Measurements from ENCODE around the gene RAB1B.
A peak's percentile ranks its signal among the peaks of the same experiment; 100 is the strongest.
"Not testable (repeated sequence)": the region's sequence is repeated elsewhere in the genome, so short reads cannot be mapped to it uniquely, and the experiment has no call there.

Gene RAB1B

DNA sequence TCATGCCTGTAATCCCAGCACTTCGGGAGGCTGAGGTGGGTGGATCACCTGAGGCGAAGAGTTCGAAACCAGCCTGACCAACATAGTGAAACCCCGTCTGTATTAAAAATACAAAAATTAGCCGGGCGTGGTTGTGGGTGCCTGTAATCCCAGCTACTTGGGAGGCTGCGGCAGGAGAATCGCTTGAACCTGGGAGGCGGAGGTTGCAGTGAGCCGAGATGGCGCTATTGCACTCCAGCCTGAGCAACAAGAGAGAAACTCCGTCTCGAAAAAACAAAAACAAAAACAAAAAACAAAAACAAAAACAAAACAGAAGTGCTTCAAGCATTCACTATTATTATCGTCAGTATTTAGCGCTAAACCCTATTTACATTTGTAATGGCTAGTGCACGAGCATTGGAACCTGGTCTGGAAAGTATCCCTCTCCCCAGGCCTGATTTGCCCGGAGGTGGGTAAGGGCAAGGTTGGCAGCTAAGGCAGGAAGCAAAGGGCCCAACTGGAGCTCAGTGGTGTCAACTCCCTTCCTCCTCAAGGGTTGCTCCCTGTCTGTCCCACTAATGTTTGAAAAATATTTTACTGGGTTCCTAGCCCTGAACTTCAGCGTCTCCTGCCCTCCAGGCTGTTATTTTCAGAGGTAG, 42.5 kb downstream of the RAB1B start:
- not testable (repeated sequence) for DNase-seq

DNA sequence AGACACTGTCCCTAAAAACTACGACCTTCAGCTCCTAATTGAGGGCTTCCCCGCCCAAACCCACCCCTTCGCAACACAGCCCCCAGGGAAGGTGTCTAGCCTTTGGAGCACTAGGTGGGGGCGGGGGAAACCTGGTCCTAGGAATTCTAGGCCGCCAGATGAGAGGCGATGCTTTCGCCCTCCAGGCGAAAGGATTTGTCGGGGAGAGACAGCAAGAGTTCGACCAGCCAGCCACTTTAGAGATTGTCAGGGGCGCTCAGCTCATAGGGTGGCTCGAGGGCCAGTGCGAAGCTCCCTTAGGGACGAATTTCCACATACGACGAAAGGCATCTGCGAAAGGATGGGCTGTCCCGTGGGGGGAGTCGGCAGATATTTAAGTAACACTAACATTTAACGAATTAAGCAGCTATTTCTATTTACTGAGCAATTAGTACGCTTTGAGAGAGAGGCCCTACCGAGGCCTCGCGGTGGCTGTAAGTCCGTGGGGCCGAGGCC, 43.1 kb downstream of the RAB1B start:
- DNase-seq, result no peak

DNA sequence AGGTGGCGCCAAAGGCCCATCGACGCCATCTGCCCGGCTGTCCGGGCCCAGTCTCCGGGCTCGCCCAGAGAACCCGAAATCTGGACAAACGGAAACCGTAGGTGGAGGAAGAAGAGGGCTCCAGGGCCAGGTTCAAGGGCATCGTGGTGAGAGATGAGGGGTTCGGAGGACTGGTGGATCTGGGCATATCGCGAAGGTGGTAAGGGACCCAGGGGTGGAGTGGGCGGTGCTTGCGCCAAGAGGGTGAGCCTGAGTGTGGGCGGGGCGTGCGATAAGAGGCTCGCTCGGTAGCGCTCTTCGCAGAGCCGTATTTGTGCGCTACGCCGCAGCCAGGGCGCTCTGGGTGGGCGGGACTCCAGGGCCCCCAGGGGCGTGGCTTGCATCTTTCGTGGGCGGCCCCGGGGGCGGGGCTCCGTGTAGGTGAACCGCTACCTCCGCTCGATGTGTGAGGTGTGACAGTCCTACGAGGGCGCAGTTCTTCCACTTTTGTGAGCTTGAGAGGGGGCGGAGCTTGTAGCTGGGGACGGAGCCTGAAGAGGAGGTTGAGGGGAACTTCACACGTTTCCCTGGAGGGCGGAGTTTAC, 43.6 kb downstream of the RAB1B start:
- DNase-seq, result peak; percentile 98

DNA sequence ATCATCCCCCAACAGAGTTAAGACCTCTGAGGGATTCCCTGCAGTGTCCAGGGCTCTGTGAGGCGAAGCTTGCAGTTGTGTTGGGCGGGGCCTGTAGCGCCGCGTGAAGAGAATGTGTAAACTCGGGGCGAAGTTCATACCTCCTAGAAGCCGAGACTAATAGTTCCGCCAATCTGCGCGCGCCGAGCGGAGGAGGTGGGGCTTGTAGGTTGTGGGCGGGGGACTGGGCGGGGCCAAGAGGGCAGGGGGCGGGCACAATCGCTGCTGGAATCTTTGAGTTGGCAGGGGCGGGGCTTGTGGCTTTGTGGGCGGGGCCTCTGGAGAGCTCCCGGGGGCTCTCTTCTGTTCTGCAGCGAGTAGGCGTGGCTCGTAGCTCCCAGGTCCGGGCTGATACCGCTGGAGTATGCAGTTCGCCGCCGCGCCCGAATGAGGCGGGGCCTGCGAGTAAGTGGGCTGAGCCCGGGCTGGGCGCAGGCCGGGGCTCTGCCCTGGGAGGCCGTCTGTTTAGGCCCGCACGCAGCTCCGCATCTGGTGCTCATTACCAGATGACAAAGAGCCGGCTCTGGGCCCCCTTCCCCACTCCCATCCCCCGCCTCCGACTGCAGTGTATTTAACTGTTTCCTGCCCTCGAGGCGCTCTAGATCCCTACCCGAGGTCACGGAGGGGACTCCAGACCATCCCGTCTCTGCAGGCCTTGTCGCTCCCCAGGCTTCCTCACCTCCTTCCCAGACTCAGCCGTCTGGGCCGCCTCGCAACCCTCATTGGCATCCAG, 44.3 kb downstream of the RAB1B start:
- DNase-seq, result peak; percentile 96

DNA sequence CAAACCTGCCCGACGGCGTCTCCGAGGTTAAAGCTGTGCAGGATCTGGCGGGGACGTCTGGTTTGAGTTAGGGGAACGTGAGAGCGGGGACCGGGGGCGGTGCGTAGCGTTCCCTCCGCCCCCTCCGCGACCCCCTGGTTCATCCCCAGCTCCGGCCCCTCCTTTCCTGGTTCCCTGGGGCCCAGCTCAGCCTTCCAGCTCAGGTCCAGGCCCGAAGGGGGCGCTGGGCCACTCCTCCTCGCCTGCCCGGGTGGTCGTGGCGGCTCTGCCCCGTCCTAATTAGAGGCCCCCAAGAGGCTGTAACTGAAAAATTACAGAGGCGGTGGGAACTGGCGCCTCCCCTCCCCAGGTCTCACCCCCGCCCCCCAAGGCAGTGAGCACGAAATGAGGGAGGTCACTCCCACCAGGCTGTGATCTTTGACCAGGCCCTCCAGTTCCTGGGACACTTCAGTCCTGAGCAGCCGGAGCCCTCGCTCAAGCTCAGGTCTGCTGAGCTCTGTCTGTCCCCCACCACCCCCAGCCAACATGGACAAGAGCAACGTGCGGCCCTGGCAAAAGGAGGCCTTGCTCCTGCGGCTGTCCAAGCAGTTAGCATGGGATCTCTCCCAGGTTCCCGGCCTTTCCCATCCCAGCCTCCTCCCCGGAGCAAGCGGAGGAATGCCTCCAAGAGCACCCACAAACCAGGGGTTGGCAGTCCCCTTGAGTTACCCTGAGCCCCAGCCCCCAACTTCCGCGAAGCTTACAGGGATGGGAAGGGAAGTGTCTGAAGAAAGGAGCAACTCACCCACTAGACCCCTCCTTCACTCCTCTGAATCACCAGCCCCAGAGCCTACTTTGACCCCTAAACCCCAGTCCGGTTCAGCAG, 45.1 kb downstream of the RAB1B start:
- no peak for DNase-seq

DNA sequence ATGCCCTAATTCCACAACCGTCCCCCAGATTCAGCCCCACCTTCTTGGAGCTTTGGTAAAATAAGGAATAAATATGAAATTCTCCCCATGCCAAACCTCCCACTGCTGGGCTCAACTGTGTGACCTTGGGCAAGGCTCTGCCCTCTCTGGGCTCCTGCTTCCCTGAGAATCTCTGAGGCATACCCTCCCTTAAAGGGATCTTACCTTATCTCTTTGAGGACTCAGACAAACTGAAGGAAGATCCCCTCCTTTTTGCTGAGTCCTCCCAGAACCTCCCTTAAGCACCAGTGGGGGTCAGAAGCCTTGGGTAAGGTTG, 45.7 kb downstream of the RAB1B start:
- DNase-seq, result no peak

DNA sequence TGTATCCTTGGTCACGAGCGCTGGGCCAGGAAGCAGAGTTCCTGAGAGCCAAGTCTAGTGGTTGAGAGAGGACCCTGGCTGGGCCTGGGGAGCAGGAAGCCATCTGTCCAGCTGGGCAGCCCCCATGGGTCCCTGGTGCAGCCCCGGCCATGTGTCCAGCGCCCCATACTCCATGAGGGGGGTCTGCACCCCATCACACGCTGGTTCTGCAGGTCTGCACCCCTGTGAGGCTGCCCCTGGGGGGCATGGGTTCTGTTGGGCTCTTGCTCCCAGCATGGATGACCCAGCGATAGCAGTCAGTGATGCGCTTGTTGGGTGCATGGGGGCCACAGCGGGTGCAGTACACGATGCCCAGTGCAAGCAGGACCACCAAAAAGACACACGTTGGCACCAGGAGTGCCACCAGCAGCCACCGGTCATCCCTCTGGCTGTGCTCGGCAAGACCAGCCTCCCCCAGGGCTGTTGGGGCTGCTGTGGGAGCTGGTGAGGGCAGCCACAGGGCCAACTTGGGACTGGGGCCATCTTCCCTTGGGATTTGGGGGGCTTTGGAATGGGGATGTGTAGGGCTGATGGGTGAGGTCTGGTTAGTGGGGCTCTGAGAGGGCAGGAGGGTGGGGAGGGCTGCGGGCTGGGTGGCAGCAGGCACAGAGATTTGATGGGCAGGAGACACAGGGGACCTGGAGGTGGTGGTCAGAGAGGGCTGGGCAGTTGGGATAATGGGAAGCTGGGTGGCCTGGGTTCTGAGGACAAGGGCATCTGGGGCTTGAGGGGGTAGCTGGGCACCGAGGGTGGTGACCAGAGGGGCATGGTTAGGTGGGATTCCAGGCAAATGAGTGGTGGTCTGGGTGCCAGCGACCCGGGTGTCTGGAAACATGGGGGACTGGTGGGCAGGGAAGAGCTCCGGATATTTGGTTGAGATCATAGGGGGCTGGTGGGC, 46.4 kb downstream of the RAB1B start:
- DNase-seq, result no peak

DNA sequence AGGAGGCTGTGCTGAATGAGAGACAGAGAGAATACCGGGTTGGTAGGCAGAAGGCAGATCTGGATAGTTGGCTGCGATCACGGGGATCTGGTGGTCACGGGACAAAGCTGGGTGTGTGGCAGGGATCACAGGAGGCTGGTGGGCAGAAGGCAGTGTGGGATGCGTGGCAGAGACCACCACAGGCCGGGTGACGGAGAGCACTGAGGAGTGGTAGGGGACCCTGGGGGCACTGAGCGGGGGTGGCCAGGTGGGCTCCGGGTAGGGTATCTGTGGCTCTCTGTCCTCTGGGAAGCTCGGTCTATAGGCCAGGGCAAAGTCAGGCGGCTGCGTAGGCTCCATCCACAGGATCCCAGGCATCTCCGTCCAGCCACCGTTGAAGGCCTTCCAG, 47.1 kb downstream of the RAB1B start:
- DNase-seq, result no peak

DNA sequence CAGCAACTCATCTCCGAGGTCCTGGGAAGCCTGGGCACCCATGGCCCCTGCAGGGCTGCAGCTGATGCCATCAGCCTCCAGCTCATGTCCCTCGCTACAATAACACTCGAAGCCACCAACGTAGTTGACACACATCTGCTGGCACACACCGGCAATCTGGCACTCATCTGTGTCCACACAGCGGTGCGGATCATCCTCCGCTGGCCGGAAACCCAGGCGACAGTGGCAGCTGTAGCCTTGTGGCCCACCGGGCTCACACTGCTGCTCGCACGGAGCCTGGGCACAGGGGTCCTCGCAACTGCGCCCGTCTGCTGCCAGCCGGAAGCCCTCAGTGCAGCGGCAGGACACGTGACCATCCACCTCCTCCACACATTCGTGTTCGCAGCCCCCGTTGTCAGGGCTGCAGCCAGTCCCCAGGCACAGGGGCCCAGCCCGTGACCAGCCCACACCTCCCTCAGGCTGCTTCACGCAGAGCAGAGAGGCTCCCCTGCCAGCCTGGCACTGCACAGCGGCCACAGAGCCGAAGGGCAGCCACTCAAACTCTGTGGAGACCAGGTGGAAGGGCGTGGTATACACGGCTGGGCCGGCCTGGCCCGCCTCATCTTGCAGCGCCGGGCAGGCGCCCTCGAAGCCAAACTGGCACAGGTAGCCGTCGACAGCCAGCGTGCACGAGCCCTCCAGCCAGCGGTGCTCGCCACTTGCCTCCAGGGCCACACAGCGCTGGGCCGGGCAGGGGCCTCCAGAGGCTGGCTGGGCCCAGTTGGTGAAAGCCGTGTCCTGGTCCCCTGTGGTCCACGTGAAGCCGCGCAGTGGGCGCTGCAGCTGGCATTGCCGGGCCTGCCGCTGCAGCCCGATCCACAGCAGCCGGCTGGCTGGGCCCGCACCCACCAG, 47.7 kb downstream of the RAB1B start:
- DNase-seq, result no peak

DNA sequence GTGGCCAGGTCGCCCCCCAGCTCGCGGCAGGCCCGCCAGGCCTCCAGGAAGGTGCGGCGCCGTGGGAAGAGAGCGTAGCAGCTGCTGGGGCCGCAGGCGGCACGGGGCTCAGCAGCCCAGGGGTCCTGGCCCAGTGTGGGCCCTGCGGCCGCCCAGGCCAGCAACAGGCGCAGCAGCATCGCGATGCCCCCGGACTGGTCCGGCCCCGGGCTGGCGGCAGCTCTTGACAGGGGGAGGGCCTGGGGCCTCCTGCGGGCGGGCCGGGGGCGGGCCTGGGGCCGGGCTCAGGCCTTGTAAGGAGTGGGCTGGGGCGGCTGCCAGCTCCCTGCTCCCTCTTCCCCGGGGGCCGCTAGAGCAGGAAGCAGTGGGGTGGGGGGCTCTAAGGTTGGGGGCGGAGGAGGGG, 48.4 kb downstream of the RAB1B start, which contains the start of gene CD248:
Gene CD248 (minus strand): TSS at position 196 of the 403 bp plus-strand sequence. CDS start 17 bp downstream, at position 179.
- no peak for DNase-seq

DNA sequence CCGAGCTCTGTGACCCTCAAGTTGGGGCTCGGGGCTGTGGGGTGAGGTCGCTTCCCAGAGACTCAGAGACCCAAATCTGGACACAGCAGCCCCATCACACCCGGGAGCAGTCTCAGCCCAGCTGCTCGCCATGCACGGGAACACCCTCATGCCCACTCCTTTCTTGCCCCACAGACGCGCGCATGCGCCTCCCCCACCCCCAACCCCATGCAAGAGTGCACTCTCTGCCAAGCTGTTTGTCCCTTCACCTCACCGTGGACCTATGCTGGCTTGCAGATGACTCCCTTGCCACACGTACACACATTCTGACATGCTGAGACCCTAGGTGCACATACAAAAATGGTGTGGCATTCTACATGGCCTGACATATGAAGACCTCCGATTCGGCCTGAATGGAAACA, 48.9 kb downstream of the RAB1B start:
- no peak for DNase-seq

DNA sequence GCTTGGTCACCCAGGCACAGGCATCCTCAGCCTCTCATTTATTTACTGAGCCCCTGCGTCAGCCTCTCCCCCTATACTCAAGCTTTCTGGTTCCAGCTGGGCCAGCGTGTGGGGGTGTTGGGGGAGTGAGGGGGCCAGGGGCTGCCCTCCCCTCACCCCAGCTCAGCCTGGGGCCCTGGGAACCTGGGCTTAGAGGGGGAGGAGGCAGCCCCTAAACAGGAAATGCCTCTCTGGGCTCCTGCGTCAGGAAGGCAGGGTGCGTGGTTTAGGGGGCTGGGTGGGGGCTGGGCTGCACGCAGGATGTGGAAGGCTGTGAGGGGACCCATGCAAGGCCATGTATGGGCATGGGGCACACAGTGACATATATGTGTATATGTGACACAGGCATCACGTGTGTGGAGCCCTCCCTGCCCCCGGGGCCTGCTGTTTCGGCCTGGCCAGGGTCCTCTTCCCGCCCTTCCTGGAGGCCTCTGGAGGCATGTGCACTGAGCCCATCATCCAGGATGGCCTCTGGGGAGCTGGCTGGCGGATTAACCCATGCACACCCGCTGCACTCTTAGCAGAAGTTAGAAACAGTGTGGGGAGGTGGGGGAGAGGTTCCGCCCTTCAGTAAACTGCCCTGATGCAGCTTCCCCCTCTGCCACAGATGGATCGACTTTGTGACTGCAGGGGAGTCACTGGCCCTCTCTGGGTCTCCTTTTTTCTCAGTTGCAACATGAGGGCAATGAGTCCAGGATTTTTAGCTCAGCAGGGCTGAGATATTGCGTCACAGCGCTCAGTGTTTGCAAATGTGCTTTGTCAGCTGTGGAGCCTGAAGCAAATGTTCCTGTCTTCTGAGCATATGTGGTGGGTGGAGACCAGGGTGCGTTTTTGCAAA, 49.5 kb downstream of the RAB1B start:
- DNase-seq, result peak; percentile 36

DNA sequence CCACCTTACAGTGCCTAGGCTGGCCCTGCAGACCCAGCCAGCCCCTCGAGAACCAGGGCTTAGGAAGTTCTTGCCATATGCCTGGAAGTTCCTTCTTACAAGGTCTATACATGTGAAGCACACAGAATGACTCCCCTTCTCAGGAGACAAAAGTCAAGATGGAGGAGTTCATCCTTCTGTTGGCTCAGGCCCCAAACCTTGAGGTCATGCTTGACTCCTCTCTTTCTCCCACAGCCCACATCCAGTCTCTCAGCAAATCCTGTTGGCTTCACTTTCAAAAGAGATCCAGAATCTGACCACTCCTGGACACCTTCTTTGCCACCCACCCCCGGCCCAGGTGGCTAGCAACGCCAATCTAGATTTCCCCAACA, 50.1 kb downstream of the RAB1B start:
- DNase-seq, result no peak

DNA sequence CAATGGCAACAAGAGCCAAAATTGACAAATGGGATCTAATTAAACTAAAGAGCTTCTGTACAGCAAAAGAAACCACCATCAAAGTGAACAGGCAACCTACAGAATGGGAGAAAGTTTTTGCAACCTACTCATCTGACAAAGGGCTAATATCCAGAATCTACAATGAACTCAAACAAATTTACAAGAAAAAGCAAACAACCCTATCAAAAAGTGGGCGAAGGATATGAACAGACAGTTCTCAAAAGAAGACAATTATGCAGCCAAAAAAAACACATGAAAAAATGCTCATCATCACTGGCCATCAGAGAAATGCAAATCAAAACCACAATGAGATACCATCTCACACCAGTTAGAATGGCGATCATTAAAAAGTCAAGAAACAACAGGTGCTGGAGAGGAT, 51.9 kb downstream of the RAB1B start:
- not testable (repeated sequence) for DNase-seq

DNA sequence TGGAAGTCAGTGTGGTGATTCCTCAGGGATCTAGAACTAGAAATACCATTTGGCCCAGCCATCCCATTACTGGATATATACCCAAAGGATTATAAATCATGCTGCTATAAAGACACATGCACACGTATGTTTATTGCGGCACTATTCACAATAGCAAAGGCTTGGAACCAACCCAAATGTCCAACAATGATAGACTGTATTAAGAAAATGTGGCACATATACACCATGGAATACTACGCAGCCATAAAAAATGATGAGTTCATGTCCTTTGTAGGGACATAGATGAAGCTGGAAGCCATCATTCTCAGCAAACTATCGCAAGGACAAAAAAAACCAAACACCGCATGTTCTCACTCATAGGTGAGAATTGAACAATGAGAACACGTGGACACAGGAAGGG, 52.3 kb downstream of the RAB1B start:
- not testable (repeated sequence) for DNase-seq

DNA sequence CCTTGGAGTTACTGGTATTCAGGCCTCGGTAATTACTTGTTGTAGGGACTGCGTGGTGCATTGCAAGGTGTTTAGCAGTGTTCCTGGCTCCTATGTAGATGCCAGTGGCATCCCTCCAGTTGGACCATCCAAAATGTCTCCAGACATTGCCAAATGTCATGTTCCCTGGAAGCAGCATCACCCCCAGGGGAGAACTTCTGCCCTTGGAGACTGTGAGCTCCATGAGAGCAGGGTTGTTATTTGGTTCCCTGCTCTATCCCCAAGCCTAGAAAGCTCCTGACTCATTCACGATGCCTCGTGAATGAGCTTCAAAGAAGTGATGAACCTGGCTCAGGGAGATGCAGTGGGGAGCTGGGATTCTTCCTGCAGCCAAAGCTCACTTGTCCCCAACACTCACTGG, 53.2 kb downstream of the RAB1B start:
- no peak for DNase-seq

DNA sequence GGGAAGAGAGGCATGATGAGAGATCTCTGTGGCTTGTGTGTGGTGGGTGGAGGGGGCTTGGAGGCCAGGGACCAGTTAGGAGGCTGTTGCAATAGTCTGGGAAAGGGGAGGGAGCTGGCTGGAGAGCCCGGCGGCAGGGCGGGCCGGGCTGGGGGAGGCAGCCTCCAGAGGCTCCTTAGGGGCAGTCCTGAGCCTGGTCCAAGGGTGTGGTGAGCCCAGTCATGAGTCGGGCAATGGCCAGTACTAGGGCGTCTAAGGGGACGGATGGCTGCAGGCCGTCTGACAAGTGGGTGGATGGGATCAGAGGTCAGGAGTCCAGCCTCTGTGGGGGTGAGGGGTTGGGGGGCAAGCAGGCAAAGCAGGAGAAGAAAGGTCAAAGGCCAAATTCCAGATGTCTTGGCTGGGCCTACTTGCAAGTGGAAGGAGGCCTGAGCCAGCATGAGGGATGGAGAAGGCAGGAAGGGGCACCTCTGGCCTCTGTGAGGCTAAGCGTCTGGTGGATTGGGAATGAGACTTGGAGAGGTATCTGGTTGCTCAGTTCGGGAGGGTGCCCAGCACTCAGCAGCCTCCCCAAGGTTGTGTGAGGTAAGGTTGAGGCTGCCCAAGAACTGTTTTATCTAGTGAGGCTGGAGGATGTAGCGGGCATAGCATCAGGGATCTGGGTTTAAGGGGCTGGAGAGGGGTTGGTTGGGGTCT, 54.4 kb downstream of the RAB1B start:
- DNase-seq, result no peak

DNA sequence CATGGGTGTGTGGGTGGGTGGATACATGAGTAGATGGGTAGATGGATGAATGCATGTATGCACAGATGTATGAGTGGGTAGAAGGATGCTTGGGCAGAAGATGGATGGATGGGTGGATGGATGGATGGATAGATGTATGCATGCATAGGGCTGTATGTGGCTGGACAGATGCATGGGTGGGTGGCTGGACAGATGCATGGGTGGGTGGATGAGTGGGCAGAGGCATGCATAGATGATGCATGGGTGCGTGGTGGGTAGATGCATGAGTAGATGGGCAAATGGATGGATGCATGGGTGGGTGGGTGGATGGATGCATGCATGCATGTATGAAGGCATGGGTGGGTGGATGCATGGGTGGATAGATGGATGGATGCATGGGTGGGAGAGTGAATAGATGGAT, 55.2 kb downstream of the RAB1B start:
- DNase-seq, result no peak

DNA sequence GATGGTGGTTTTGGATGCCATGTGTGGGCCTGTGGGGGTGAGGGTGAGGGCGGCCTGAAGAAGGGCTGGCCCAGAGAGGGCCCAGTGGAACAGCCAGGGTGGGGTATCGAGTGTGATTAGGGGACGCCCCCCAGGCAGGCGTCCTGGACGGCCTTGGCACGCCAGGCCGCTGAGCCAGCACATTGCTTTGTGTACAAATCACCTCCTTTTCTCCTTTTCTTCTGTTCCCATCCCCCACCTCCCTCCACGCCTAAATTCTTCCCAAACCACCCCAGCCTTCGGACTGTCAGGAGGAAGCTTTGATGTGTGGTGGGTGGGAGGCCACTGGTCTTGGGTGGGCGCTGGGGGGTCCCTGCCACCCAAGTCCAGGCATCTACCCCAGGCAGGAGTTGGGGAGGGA, 56.2 kb downstream of the RAB1B start:
- DNase-seq, result no peak

Data from CD4-positive, alpha-beta T cell treated with Interleukin-4 for 4 hours (primary cell).